GM13977 (cell line): Measurements from ENCODE around the gene TSPAN7.

ENCODE experiments used
- DNase-seq: peaks from one replicate; pipeline ENCODE4 v3.0.0; 2012; ENCODE audit warnings: low spot score
- in situ Hi-C: fragments of 300-500 bp; cut with MboI; formaldehyde crosslinking; loops from one replicate; pipeline ENCODE4 v1.12.0; 2022; ENCODE audit warnings: low sequenced_read_pairs, low pct_unique_long_range_greater_than_20kb, mixed read lengths, inconsistent platforms; ENCODE audit not compliant: unreplicated experiment
- TF ChIP-seq, protein P1 (sequence below): IDR thresholded peaks from 2 replicates; pipeline ENCODE4 v1.5.1; 2012; ENCODE audit warnings: mild to moderate bottlenecking, control low read depth; ENCODE audit not compliant: insufficient read depth; ENCODE audit errors: extremely low read depth, missing control alignments

The TSPAN7 gene

DNA sequence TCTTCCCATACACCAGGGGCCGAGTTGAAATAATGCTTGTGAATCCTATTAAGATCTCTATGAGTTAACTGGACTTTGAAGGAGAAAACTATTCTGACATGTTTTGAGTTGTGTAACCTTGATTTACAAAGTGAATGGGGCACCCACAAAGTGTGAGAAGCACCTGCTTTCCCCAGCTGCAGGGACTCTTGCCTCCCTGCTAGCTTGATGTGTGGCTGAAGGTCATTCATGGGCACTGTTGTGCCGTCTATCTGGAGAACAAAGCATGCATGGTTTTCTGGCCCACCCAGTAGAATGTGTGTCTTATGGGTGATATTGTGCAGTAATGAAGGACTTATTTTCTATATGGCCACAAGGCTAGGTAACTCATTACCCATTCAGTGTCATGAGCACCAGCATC, 53.1 kb downstream of the TSPAN7 start:
- in situ Hi-C loops = no loop called here
- TF ChIP-seq, protein P1, sequence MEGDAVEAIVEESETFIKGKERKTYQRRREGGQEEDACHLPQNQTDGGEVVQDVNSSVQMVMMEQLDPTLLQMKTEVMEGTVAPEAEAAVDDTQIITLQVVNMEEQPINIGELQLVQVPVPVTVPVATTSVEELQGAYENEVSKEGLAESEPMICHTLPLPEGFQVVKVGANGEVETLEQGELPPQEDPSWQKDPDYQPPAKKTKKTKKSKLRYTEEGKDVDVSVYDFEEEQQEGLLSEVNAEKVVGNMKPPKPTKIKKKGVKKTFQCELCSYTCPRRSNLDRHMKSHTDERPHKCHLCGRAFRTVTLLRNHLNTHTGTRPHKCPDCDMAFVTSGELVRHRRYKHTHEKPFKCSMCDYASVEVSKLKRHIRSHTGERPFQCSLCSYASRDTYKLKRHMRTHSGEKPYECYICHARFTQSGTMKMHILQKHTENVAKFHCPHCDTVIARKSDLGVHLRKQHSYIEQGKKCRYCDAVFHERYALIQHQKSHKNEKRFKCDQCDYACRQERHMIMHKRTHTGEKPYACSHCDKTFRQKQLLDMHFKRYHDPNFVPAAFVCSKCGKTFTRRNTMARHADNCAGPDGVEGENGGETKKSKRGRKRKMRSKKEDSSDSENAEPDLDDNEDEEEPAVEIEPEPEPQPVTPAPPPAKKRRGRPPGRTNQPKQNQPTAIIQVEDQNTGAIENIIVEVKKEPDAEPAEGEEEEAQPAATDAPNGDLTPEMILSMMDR = no peak
- DNase-seq = no peak

DNA sequence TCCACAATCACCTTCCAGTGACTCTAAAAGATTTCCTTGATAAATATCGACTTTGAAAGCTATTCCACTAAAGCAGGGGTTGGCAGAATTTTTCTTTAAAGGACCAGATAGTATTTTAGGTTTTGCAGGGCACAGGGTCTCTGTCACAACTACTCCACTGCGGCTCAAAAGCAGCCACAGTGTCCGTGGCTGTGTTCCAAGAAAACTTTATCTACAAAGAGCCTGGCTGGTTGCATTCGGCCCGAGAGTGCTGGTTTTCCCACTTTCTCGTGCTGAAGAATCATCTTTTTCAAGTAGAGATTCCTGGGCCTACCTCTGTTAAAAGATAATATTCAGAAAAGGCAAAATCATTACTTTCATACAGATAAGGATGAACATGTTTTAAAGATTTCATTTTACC, 55.6 kb downstream of the TSPAN7 start:
- in situ Hi-C loops = no loop called here
- TF ChIP-seq, protein P1 = no peak
- no peak for DNase-seq

DNA sequence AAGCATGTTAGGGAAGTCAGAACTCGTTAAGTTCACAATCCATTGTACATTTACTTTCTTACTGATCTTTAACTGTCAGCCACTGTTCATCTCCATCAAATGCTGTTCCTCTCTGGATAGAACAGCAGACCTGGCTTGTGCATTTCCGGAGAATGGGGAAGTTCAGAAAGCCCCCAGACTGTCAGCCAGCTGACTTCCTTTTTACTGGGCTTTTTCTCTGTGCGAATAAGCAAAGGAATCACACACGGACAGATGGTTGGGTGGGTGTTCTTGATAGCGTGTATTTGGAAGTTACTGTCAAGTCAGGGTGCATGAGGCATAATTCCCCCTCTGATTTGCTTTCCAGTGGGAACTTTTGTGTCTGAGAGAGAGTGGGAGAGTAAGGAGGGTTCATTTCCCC, 56.8 kb downstream of the TSPAN7 start:
- DNase-seq = no peak
- in situ Hi-C loops = no loop called here
- TF ChIP-seq, protein P1 = no peak

DNA sequence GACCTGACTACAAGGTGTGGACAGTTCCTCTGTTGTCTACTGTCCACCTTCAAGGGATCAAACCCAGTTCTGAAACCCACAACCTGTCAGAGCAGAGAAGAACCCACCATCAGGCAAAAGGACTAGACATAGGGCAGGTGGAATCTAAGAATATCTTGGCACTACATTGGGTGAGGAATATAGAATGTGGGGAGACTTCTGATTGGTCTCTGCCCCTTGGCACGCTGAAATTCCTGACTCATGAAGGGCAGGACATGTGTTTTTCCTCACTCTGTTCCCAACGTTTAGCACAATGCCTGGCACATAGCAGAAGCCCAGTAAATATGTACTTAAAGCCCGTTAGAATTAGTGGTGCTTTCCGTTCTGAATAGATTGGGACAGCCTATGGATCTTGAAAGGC, 59.3 kb downstream of the TSPAN7 start:
- no peak for DNase-seq
- TF ChIP-seq, protein P1 = no peak
- in situ Hi-C loops = no loop called here

DNA sequence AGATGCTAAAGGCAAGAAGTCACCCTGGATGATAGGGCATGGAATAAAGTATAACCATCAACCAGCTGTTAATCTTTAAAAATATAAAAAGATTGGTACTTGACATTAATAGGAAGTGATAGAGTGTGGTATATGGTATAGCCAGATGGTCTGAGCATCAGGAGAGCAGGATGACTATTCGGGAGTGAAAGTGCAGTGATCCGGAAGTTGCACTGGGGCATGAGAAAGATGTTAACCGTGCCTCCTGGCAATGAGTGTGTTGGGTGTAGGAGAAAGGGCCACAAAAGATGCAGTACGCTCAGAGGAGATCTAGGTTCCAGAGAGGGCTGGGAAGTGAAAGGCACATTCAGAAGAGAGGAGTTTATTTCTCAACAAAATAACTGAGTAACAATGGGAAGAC, 65.0 kb downstream of the TSPAN7 start:
- TF ChIP-seq, protein P1 = no peak
- in situ Hi-C loops = no loop called here
- DNase-seq = no peak

DNA sequence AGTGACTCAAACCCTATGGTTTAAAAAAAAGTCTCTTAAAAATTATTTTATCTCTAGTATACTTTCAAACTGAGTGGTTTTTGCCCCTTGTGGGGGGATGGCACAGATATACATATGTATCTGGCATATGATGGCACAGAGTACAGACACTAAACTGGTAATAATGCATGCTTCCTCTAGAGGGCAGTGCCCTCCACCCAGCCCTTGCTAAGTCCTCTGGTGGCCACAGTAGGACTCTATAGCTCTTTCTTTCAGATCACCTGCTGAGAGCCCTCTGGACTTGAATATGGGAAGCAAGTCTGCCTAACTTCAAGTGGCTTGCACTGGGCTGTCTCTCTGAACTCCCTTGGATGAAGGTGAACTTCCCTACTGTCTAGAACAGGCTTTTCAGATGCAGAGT, 66.3 kb downstream of the TSPAN7 start:
- TF ChIP-seq, protein P1 = peak; percentile 78
- no peak for DNase-seq
- in situ Hi-C loops = no loop called here

DNA sequence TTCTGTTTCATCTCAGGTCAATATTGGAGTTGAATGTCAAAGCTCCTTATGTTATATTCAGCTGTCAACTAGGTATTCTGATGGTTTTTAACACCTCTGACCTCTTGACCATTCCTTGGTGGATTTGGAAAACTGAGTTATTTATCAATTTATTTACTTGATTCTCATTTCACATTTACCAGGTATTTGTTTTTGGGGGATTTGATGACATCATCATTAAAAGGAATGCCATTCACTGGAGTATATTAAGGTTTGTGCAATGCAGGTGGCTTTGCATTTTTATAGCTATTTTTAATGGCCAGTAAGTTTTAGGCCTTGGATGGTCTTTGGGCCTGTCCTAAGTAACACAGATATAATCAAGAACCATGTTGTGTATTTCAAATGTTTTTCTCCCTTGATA, 67.2 kb downstream of the TSPAN7 start:
- no peak for DNase-seq
- TF ChIP-seq, protein P1 = no peak
- in situ Hi-C loops = no loop called here
